Fibroblast of lung (primary cell): Measurements from ENCODE around the gene CARD19. TPM values are rescaled to one million over a fixed set of nuclear protein-coding genes. Genes with fewer than 3 reads are reported as not detected.

Experiments
- DNase-seq, 2 donors: peaks; one replicate each; pipeline versions ENCODE4 v3.0.0 to v3.0.0-alpha.2; 2010; ENCODE audit warnings: low read depth in 2 of 2
- H2AFZ ChIP-seq: 2 replicates; pipeline ENCODE4 v1.5.1; 2012; ENCODE audit warnings: low read length, control low read depth, inconsistent platforms
- H3K27ac ChIP-seq: 2 replicates; pipeline ENCODE4 v1.5.1; 2011; ENCODE audit warnings: low read length, control low read depth; ENCODE audit not compliant: insufficient read depth
- H3K27me3 ChIP-seq: 2 replicates; pipeline ENCODE4 v1.5.1; 2011; ENCODE audit warnings: mild to moderate bottlenecking, low read length; ENCODE audit not compliant: control insufficient read depth, insufficient read depth
- H3K36me3 ChIP-seq: 2 replicates; pipeline ENCODE4 v1.5.1; 2011; ENCODE audit warnings: low read length; ENCODE audit not compliant: control insufficient read depth, insufficient read depth
- H3K4me1 ChIP-seq: 2 replicates; pipeline ENCODE4 v1.5.1; 2011; ENCODE audit warnings: low read length; ENCODE audit not compliant: control insufficient read depth, insufficient read depth; ENCODE audit errors: extremely low read depth
- H3K4me2 ChIP-seq: 2 replicates; pipeline ENCODE4 v1.5.1; 2011; ENCODE audit warnings: low read length, control low read depth; ENCODE audit not compliant: insufficient read depth; ENCODE audit errors: extremely low read depth
- H3K4me3 ChIP-seq, 4 experiments: fragments of 200-600 bp in 1 of 4; sonication (generic) in 1 of 4; replicated peaks in 1 of 4; 2 replicates each; pipeline ENCODE4 v1.5.1; 2011 to 2016; ENCODE audit warnings: low read length in 4 of 4, low read depth in 3 of 4, mild to moderate bottlenecking in 3 of 4, control low read depth in 2 of 4, inconsistent platforms in 1 of 4, mixed read lengths in 1 of 4; ENCODE audit not compliant: insufficient read depth in 1 of 4; ENCODE audit errors: control extremely low read depth in 1 of 4
- H3K79me2 ChIP-seq: 2 replicates; pipeline ENCODE4 v1.5.1; 2012; ENCODE audit warnings: mild to moderate bottlenecking, low read length, inconsistent platforms; ENCODE audit not compliant: control insufficient read depth, insufficient read depth
- H3K9ac ChIP-seq: 2 replicates; pipeline ENCODE4 v1.5.1; 2011; ENCODE audit warnings: mild to moderate bottlenecking, low read length, control low read depth; ENCODE audit not compliant: insufficient read depth
- H3K9me3 ChIP-seq: 2 replicates; pipeline ENCODE4 v1.5.1; 2012; ENCODE audit warnings: low read depth, low read length; ENCODE audit not compliant: control insufficient read depth, insufficient read depth
- H4K20me1 ChIP-seq: 2 replicates; pipeline ENCODE4 v1.5.1; 2011; ENCODE audit warnings: low read length; ENCODE audit not compliant: control insufficient read depth, insufficient read depth; ENCODE audit errors: extremely low read depth
- EZH2 ChIP-seq: IDR thresholded peaks from 2 replicates; pipeline ENCODE4 v1.5.1; 2012; ENCODE audit warnings: low read length, control low read depth, mild to moderate bottlenecking; ENCODE audit errors: missing control alignments
- polyA plus RNA-seq, 2 donors: library from polyadenylated mRNA; depleted of rRNA in 1 of 2; stranded (reverse) in 1 of 2; unstranded in 1 of 2; fragments of >200 nt; gene quantifications; 2 replicates each; pipeline ENCODE4 v1.2.1, GENCODE V29; 2011 to 2012; ENCODE audit warnings: missing spikeins in 1 of 2
- total RNA-seq: library from RNA; depleted of rRNA; stranded (reverse); fragments of >200 nt; gene quantifications from 2 replicates; pipeline ENCODE4 v1.2.1, GENCODE V29; 2014
- TF ChIP-seq, protein P1 (sequence below), 2 donors: IDR thresholded peaks in 1 of 2; conservative IDR thresholded peaks in 1 of 2; 1 replicate in 1 of 2; 2 replicates in 1 of 2; pipeline ENCODE4 v1.5.1; 2011 to 2012; ENCODE audit warnings: low read length in 2 of 2, control low read depth in 1 of 2, inconsistent platforms in 1 of 2, low read depth in 1 of 2, mild to moderate bottlenecking in 1 of 2

CARD19 gene
- total and polyA plus RNA-seq, 2 donors (not counting 1 experiment from before 2014, with no cell fraction given) = 30.2 to 91.0 TPM

DNA sequence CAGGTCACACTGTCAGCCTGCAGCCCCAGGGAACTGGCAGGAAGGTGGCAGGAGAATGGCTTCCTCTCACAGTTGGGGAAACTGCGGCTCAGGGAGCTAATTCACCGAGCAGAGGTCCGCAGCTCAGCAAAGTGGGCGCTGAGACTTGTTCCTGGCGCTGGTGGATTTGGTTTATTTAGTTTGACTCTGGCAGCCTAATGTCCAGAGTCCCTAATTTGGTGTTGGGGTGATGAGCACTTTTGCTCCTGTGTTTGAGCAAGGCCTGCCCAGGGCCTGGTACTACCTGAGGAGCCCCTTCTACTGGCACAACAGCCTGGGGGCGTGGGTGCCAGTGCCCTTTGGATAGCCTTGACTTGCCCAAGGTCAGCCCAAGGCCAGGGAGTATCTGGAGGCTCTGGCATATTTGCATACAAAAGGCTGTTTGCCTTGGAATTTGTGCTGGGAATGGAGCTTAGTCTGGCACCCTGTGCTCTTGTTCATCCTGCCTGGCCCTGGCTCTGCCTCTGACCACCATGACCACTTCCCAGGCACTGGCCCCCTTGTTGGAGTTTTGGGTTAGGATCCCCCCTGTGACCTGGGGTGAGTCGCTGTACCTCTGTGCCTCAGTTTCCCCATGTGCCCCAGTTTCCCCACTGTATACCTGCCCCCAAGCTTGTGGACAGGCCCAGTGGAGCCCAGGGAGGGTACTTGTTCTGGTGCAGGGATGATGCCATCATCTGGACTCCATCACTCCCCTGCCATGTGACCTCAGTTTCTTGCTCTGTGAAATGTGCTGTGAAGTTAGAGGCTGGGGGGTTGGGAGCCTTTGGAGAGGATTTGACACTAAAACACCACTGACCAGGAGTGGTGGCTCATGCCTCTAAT is 36.1 kb upstream of the CARD19 start:
- no peaks in the 10 kb centered on the region for H3K27me3 ChIP-seq
- no peaks in the 10 kb centered on the region for H3K36me3 ChIP-seq
- no peak for TF ChIP-seq EZH2
- TF ChIP-seq, protein P1, sequence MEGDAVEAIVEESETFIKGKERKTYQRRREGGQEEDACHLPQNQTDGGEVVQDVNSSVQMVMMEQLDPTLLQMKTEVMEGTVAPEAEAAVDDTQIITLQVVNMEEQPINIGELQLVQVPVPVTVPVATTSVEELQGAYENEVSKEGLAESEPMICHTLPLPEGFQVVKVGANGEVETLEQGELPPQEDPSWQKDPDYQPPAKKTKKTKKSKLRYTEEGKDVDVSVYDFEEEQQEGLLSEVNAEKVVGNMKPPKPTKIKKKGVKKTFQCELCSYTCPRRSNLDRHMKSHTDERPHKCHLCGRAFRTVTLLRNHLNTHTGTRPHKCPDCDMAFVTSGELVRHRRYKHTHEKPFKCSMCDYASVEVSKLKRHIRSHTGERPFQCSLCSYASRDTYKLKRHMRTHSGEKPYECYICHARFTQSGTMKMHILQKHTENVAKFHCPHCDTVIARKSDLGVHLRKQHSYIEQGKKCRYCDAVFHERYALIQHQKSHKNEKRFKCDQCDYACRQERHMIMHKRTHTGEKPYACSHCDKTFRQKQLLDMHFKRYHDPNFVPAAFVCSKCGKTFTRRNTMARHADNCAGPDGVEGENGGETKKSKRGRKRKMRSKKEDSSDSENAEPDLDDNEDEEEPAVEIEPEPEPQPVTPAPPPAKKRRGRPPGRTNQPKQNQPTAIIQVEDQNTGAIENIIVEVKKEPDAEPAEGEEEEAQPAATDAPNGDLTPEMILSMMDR (conservative IDR thresholded peaks at IDR 0.05 in 1 of 2, IDR thresholded peaks at IDR 0.05 in 1 of 2; ENCODE audit: low read depth in 1 of 2, low read length in 2 of 2) = no peak
- H3K9ac ChIP-seq = no peak overlapping the region
- no peak overlapping the region for H3K27ac ChIP-seq
- no peak for DNase-seq
- H4K20me1 ChIP-seq = no peaks in the 10 kb centered on the region
- H3K4me2 ChIP-seq = no peak overlapping the region
- H3K79me2 ChIP-seq = no peaks in the 10 kb centered on the region
- H2AFZ ChIP-seq = no peak overlapping the region
- no peak overlapping the region for H3K4me3 ChIP-seq
- no peaks in the 10 kb centered on the region for H3K9me3 ChIP-seq
- H3K4me1 ChIP-seq = no peaks in the 10 kb centered on the region

DNA sequence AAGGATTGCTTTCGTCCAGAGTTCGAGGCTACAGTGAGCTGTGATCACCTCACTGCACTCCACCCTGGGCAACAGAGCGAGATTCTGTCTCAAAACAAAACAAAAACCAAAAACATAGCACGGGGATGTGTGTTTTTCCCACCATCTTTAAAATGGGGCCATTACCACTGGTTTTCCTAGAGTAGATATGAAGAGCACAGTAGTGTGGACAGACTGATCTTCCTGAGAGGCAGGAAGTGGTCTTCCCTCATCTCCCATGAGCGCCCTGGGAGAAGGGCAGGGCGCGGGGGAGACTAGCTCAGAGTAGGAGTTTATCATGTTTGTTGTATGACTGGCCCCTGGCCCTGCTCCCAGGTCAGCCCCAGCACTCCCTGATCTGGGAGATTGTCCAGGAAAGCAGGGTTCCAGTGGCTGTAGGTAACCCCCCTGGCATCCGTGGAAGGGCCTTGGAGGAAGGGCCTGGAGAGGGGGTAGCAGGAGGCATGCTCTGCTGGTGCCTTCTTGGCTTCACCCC is 35.2 kb upstream of the CARD19 start:
- Histone ChIP-seq H3K9ac (no peak overlapping the region), H3K27me3 (no peaks in the 10 kb centered on the region), H3K4me2 (peak overlapping the region; percentile 17), H3K9me3 (no peaks in the 10 kb centered on the region), H4K20me1 (no peaks in the 10 kb centered on the region), H3K27ac (no peak overlapping the region), H3K36me3 (no peaks in the 10 kb centered on the region), H3K4me1 (no peaks in the 10 kb centered on the region), H3K4me3 (no peak overlapping the region), H3K79me2 (no peaks in the 10 kb centered on the region), H2AFZ (no peak overlapping the region)
- peak; percentile 34 to 66 for DNase-seq
- TF ChIP-seq, protein P1 (conservative IDR thresholded peaks at IDR 0.05 in 1 of 2, IDR thresholded peaks at IDR 0.05 in 1 of 2; ENCODE audit: low read depth in 1 of 2, low read length in 2 of 2) = no peak
- no peak for TF ChIP-seq EZH2

DNA sequence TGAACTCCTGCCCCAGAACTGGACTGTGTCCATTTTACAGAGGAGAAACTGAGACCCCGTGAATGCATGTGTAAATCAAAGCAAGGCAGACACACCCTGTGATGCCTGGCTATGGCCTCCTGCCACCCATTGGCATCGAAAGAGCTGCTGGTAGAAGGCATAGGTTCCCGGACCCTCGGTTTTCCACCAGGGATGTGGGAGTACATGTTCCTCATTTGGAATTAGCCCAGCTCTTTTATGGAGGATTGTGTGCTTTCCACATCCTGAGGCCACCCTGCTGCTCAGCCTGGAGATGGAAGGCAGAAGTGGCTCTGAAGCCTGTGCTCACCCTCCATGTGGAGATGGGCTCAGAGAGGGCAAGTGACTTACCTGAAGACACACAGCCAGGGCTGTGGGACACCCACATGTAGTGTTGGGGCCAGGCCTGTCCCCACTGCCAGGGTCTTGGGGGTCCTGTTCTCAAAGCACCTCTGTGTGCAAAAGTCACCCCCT is 34.7 kb upstream of the CARD19 start:
- no peaks in the 10 kb centered on the region for H3K27me3 ChIP-seq
- H3K9ac ChIP-seq = no peak overlapping the region
- TF ChIP-seq, protein P1 (conservative IDR thresholded peaks at IDR 0.05 in 1 of 2, IDR thresholded peaks at IDR 0.05 in 1 of 2; ENCODE audit: low read depth in 1 of 2, low read length in 2 of 2) = no peak
- TF ChIP-seq EZH2 = no peak
- no peak overlapping the region for H3K4me2 ChIP-seq
- DNase-seq = no peak
- no peak overlapping the region for H2AFZ ChIP-seq
- H3K36me3 ChIP-seq = no peaks in the 10 kb centered on the region
- H3K4me3 ChIP-seq = no peak overlapping the region
- no peaks in the 10 kb centered on the region for H3K4me1 ChIP-seq
- H3K27ac ChIP-seq = no peak overlapping the region
- H3K79me2 ChIP-seq = no peaks in the 10 kb centered on the region
- no peaks in the 10 kb centered on the region for H4K20me1 ChIP-seq
- no peaks in the 10 kb centered on the region for H3K9me3 ChIP-seq
